H9 (cell line): Measurements from ENCODE around the gene IGFL1. TPM values are rescaled to one million over a fixed set of nuclear protein-coding genes. Genes with fewer than 3 reads are reported as not detected.
"Not testable (repeated sequence)": the region's sequence is repeated elsewhere in the genome, so short reads cannot be mapped to it uniquely, and the experiment has no call there.

Experiments
- DNase-seq: peaks from one replicate; pipeline ENCODE4 v3.0.0-alpha.2; 2017
- H2AFZ ChIP-seq: one replicate; pipeline ENCODE4 v1.6.1; 2013; ENCODE audit warnings: mild to moderate bottlenecking, low read length, control low read depth, moderate library complexity
- H2AK5ac ChIP-seq: 2 replicates; pipeline ENCODE4 v1.6.1; 2013; ENCODE audit warnings: low read length, control low read depth, mixed read lengths; ENCODE audit not compliant: insufficient read length
- H2BK120ac ChIP-seq: one replicate; pipeline ENCODE4 v1.6.1; 2013; ENCODE audit warnings: low read depth, mild to moderate bottlenecking, low read length, control low read depth, inconsistent platforms; ENCODE audit not compliant: poor library complexity, severe bottlenecking
- H2BK12ac ChIP-seq: 2 replicates; pipeline ENCODE4 v1.6.1; 2013; ENCODE audit warnings: low read length, control low read depth, mixed read lengths, low read depth; ENCODE audit not compliant: insufficient read length
- H2BK15ac ChIP-seq: 2 replicates; pipeline ENCODE4 v1.6.1; 2013; ENCODE audit warnings: low read depth, low read length, control low read depth
- H2BK20ac ChIP-seq: one replicate; pipeline ENCODE4 v1.6.1; 2013; ENCODE audit warnings: low read depth, mild to moderate bottlenecking, low read length, control low read depth, inconsistent platforms; ENCODE audit not compliant: poor library complexity, severe bottlenecking
- H2BK5ac ChIP-seq: 2 replicates; pipeline ENCODE4 v1.6.1; 2013; ENCODE audit warnings: low read length, control low read depth, mixed read lengths; ENCODE audit not compliant: insufficient read length
- H3K14ac ChIP-seq: 2 replicates; pipeline ENCODE4 v1.6.1; 2013; ENCODE audit warnings: low read length, control low read depth; ENCODE audit not compliant: insufficient read depth
- H3K18ac ChIP-seq: 2 replicates; pipeline ENCODE4 v1.6.1; 2013; ENCODE audit warnings: low read depth, mild to moderate bottlenecking, mixed read lengths, low read length, control low read depth; ENCODE audit not compliant: insufficient read length
- H3K23ac ChIP-seq: 2 replicates; pipeline ENCODE4 v1.6.1; 2013; ENCODE audit warnings: low read length, control low read depth, mixed read lengths, low read depth; ENCODE audit not compliant: insufficient read length
- H3K23me2 ChIP-seq: 2 replicates; pipeline ENCODE4 v1.6.1; 2013; ENCODE audit warnings: low read depth, mild to moderate bottlenecking, mixed read lengths, low read length, control low read depth; ENCODE audit not compliant: insufficient read length, poor library complexity, severe bottlenecking
- H3K27ac ChIP-seq: 2 replicates; pipeline ENCODE4 v1.5.1; 2013; ENCODE audit warnings: low read length, control low read depth, mixed read lengths, low read depth; ENCODE audit not compliant: insufficient read length
- H3K27me3 ChIP-seq: 2 replicates; pipeline ENCODE4 v1.6.1; 2013; ENCODE audit warnings: low read length, control low read depth, inconsistent platforms; ENCODE audit not compliant: insufficient read depth
- H3K4ac ChIP-seq: 2 replicates; pipeline ENCODE4 v1.6.1; 2013; ENCODE audit warnings: low read depth, mild to moderate bottlenecking, control low read depth, inconsistent platforms, low read length, moderate library complexity
- H3K4me1 ChIP-seq: 2 replicates; pipeline ENCODE4 v1.6.1; 2013; ENCODE audit warnings: low read length, control low read depth, inconsistent platforms; ENCODE audit not compliant: insufficient read depth
- H3K4me2 ChIP-seq: 2 replicates; pipeline ENCODE4 v1.6.1; 2013; ENCODE audit warnings: low read length, control low read depth, mixed read lengths; ENCODE audit not compliant: insufficient read length, insufficient read depth
- H3K56ac ChIP-seq: 2 replicates; pipeline ENCODE4 v1.6.1; 2013; ENCODE audit warnings: low read depth, mild to moderate bottlenecking, mixed read lengths, low read length, control low read depth; ENCODE audit not compliant: insufficient read length
- H3K79me1 ChIP-seq: 2 replicates; pipeline ENCODE4 v1.6.1; 2013; ENCODE audit warnings: low read depth, mild to moderate bottlenecking, moderate library complexity, low read length, control low read depth, inconsistent platforms; ENCODE audit not compliant: insufficient read depth, poor library complexity, severe bottlenecking
- H3K79me2 ChIP-seq: 2 replicates; pipeline ENCODE4 v1.6.1; 2013; ENCODE audit warnings: low read length, control low read depth, inconsistent platforms; ENCODE audit not compliant: insufficient read depth
- H3K9ac ChIP-seq: 2 replicates; pipeline ENCODE4 v1.6.1; 2013; ENCODE audit warnings: low read length, control low read depth, mixed read lengths; ENCODE audit not compliant: insufficient read length; ENCODE audit errors: extremely low read depth
- H3K9me3 ChIP-seq: one replicate; pipeline ENCODE4 v1.6.1; 2013; ENCODE audit warnings: low read depth, low read length, inconsistent platforms; ENCODE audit not compliant: control insufficient read depth
- H3T11ph ChIP-seq: one replicate; pipeline ENCODE4 v1.6.1; 2013; ENCODE audit warnings: mild to moderate bottlenecking, low read length, control low read depth, inconsistent platforms
- H4K20me1 ChIP-seq: one replicate; pipeline ENCODE4 v1.6.1; 2013; ENCODE audit not compliant: control insufficient read depth, insufficient read length, insufficient read depth
- H4K5ac ChIP-seq: 2 replicates; pipeline ENCODE4 v1.6.1; 2013; ENCODE audit warnings: low read depth, mild to moderate bottlenecking, mixed read lengths, low read length, control low read depth; ENCODE audit not compliant: insufficient read length
- H4K8ac ChIP-seq: replicated peaks from 2 replicates; pipeline ENCODE4 v1.6.1; 2013; ENCODE audit warnings: low read length, control low read depth, mixed read lengths, low read depth; ENCODE audit not compliant: insufficient read length
- H4K91ac ChIP-seq: 2 replicates; pipeline ENCODE4 v1.6.1; 2013; ENCODE audit warnings: low read depth, mild to moderate bottlenecking, moderate library complexity, mixed read lengths, low read length, control low read depth; ENCODE audit not compliant: insufficient read length
- H3K27ac Mint-ChIP-seq, 3 experiments: 2 replicates in 2 of 3; 3 replicates in 1 of 3; pipeline ENCODE4 v1.8.0; 2020 to 2021; ENCODE audit warnings: mixed read lengths in 3 of 3, mild to moderate bottlenecking in 1 of 3, moderate library complexity in 1 of 3
- H3K27me3 Mint-ChIP-seq: 2 replicates; pipeline ENCODE4 v1.8.0; 2021; ENCODE audit warnings: low read depth, mild to moderate bottlenecking, moderate library complexity, mixed read lengths
- H3K36me3 Mint-ChIP-seq, 3 experiments: 2 replicates in 2 of 3; 3 replicates in 1 of 3; pipeline ENCODE4 v1.8.0; 2020 to 2021; ENCODE audit warnings: low read depth in 3 of 3, mixed read lengths in 3 of 3; ENCODE audit not compliant: insufficient read depth in 1 of 3
- H3K4me1 Mint-ChIP-seq, 2 experiments: 2 replicates each; pipeline ENCODE4 v1.8.0; 2020; ENCODE audit warnings: mixed read lengths in 2 of 2
- H3K4me3 Mint-ChIP-seq, 2 experiments: 2 replicates in 1 of 2; 3 replicates in 1 of 2; pipeline ENCODE4 v1.8.0; 2020 to 2021; ENCODE audit warnings: mild to moderate bottlenecking in 2 of 2, mixed read lengths in 2 of 2, moderate library complexity in 1 of 2
- H3K9me3 Mint-ChIP-seq, 2 experiments: 2 replicates in 1 of 2; 3 replicates in 1 of 2; pipeline ENCODE4 v1.8.0; 2020; ENCODE audit warnings: mild to moderate bottlenecking in 2 of 2, mixed read lengths in 2 of 2, moderate library complexity in 1 of 2
- CTCF ChIP-seq: fragments of 200-600 bp; sonication (generic); conservative IDR thresholded peaks from 3 replicates; pipeline ENCODE4 v1.8.0; 2021; ENCODE audit warnings: antibody characterized with exemption, mild to moderate bottlenecking
- WGBS: extraction: QIAGEN DNeasy Blood & Tissue Kit; methylation state at CpG from one replicate; pipeline ENCODE4 v1.1.7; 2013; ENCODE audit warnings: missing lambda C conversion rate, low lambda C conversion rate, mixed read lengths; ENCODE audit not compliant: insufficient read length; ENCODE audit errors: extremely low coverage; 5-methylcytosine and 5-hydroxymethylcytosine counted together
- total RNA-seq: library from RNA; stranded (reverse); gene quantifications from 2 replicates; pipeline ENCODE4 v1.2.1, GENCODE V29; 2021

IGFL1 gene
- total RNA-seq, 1 experiment from 2014 or later, result not detected

GRCh38 chr19:46211201-46211881 lies 18.2 kb upstream of the IGFL1 start:
- DNase-seq, result peak; percentile 91
- TF ChIP-seq CTCF, result no peak
- Histone ChIP-seq H3K4me2 (peak overlapping the region; percentile 19), H3K23me2 (no peaks in the 10 kb centered on the region), H3K9ac (no peak overlapping the region), H3K9me3 (no peaks in the 10 kb centered on the region), H2BK20ac (no peak overlapping the region), H3K79me1 (no peaks in the 10 kb centered on the region), H4K5ac (no peak overlapping the region), H3K4ac (no peak overlapping the region), H3K79me2 (no peaks in the 10 kb centered on the region), H3K14ac (peak overlapping the region; percentile 29; the same call in 1 of the 2 replicates), H2AFZ (no peak overlapping the region), H3T11ph (no peak overlapping the region), H2BK120ac (no peak overlapping the region), H4K8ac (no peak overlapping the region), H3K27me3 (no peaks in the 10 kb centered on the region), H2BK15ac (peak overlapping the region; percentile 13; the same call in 1 of the 2 replicates), H3K56ac (no peak overlapping the region), H3K27ac (peak overlapping the region; percentile 33), H2AK5ac (no peak overlapping the region), H3K23ac (no peak overlapping the region), H2BK5ac (no peak overlapping the region), H2BK12ac (peak overlapping the region; percentile 88), H4K20me1 (no peaks in the 10 kb centered on the region), H3K4me1 (peaks cover 6% of the 10 kb centered on the region), H3K18ac (no peak overlapping the region), H4K91ac (no peak overlapping the region)
- no peaks in the 10 kb centered on the region for H3K36me3 Mint-ChIP-seq
- peaks cover 17% of the 10 kb centered on the region for H3K27me3 Mint-ChIP-seq
- H3K4me3 Mint-ChIP-seq, result no peak overlapping the region; a peak in 1 of 5 replicates
- no CpG with 5 or more reads among the region's 10 CpGs for WGBS
- H3K4me1 Mint-ChIP-seq, result peaks cover 21 to 33% of the 10 kb centered on the region in 2 experiments
- peaks cover 0 to 5% of the 10 kb centered on the region in 2 experiments; a peak in 1 of 5 replicates for H3K9me3 Mint-ChIP-seq
- H3K27ac Mint-ChIP-seq, result peak overlapping the region in 2 of 3 experiments; percentile 39 to 82; a peak in 4 of 7 replicates

- H3K27ac Mint-ChIP-seq, H2AK5ac ChIP-seq, H3K4me2 ChIP-seq, H4K91ac ChIP-seq, H3K23ac ChIP-seq, H3K9me3 ChIP-seq, H4K20me1 ChIP-seq, H3K79me2 ChIP-seq, H2BK120ac ChIP-seq, H3T11ph ChIP-seq, H4K5ac ChIP-seq, H2BK12ac ChIP-seq, H3K27me3 ChIP-seq, H3K56ac ChIP-seq, H3K79me1 ChIP-seq, H2BK15ac ChIP-seq, H3K9ac ChIP-seq, H2AFZ ChIP-seq, H3K23me2 ChIP-seq, H4K8ac ChIP-seq, H3K4me3 Mint-ChIP-seq, H3K9me3 Mint-ChIP-seq, H3K4ac ChIP-seq, DNase-seq, H2BK5ac ChIP-seq, H3K36me3 Mint-ChIP-seq, H3K27ac ChIP-seq, H3K4me1 ChIP-seq, H2BK20ac ChIP-seq: not testable (repeated sequence)
- WGBS, result no CpG with 5 or more reads among the region's 5 CpGs
- peak overlapping the region; percentile 4 for H3K18ac ChIP-seq
- Mint-ChIP-seq H3K4me1 (peaks cover 21 to 33% of the 10 kb centered on the region in 2 experiments), H3K27me3 (peaks cover 15% of the 10 kb centered on the region)
- peak overlapping the region; percentile 16; the same call in 1 of the 2 replicates for H3K14ac ChIP-seq
Measured at GRCh38 chr19:46212592-46212991, 16.9 kb upstream of the IGFL1 start.
